K562 (cell line): ENCODE measurements around the gene HMCN2. TPM values are rescaled to one million over a fixed set of nuclear protein-coding genes. Genes with fewer than 3 reads are reported as not detected.

Experiments
- ATAC-seq: fragments of 200-7000 bp; cut with Tn5 transposase; 3 replicates; pipeline ENCODE4 v1.9.1; 2020; ENCODE audit warnings: moderate library complexity
- BruUV-seq: library from RNA; stranded (reverse); fragments of 400-500 nt; replicated peaks from 2 replicates; lab custom pipeline; 2021; lab: Mats Ljungman, UMichigan
- CTCF ChIA-PET: fragments of 300-600 bp; formaldehyde crosslinking; extraction: SDS; loops from one replicate; lab custom pipeline; 2021; ENCODE audit warnings: low intra/inter-chr PET ratio; lab: Yijun Ruan, JAX
- POLR2A ChIA-PET: fragments of 300-600, 350-650 bp; sonication (Branson Sonifier 250); formaldehyde crosslinking; extraction: SDS; loops from one replicate; lab custom pipeline; 2021; ENCODE audit warnings: antibody characterized with exemption, inconsistent platforms; lab: Yijun Ruan, JAX
- DNase-seq, 4 experiments: peaks; one replicate each; pipeline versions ENCODE4 v3.0.0 to v3.0.0-alpha.2; 2011 to 2018; ENCODE audit warnings: low spot score in 3 of 4, mixed read lengths in 3 of 4; ENCODE audit errors: extremely low read depth in 1 of 4
- FAIRE-seq: peaks from 2 replicates; lab custom pipeline; 2011; peaks lifted over from hg19 to GRCh38; lab: Jason Lieb, UNC
- H2AFZ ChIP-seq: 2 replicates; pipeline ENCODE4 v1.6.0; 2011; ENCODE audit warnings: low read depth, low read length, control low read depth, inconsistent platforms
- H3K27ac ChIP-seq: fragments of 200-600 bp; 3 replicates; pipeline ENCODE4 v1.8.0; 2011; ENCODE audit warnings: low read depth, mild to moderate bottlenecking, control low read depth, inconsistent platforms, low read length, moderate library complexity, mixed read lengths; ENCODE audit errors: extremely low read depth
- H3K27me3 ChIP-seq, 2 experiments: fragments of 300-600 bp in 1 of 2; 2 replicates in 1 of 2; 3 replicates in 1 of 2; pipeline versions ENCODE4 v1.6.0 to v1.8.0; 2011; ENCODE audit warnings: inconsistent platforms in 2 of 2, low read length in 2 of 2, mild to moderate bottlenecking in 1 of 2, mixed read lengths in 1 of 2, moderate library complexity in 1 of 2; ENCODE audit not compliant: control insufficient read depth in 2 of 2, insufficient read depth in 2 of 2
- H3K36me3 ChIP-seq: fragments of 300-600 bp; 3 replicates; pipeline ENCODE4 v1.8.0; 2011; ENCODE audit warnings: mild to moderate bottlenecking, low read length, inconsistent platforms; ENCODE audit not compliant: control insufficient read depth, insufficient read depth
- H3K4me1 ChIP-seq, 2 experiments: fragments of 200-600 bp in 1 of 2; replicated peaks in 1 of 2; 2 replicates in 1 of 2; 3 replicates in 1 of 2; pipeline versions ENCODE4 v1.5.1 to v1.8.0; 2011; ENCODE audit warnings: inconsistent platforms in 2 of 2, low read length in 2 of 2, mild to moderate bottlenecking in 1 of 2, mixed read lengths in 1 of 2, moderate library complexity in 1 of 2; ENCODE audit not compliant: control insufficient read depth in 2 of 2, insufficient read depth in 2 of 2
- H3K4me2 ChIP-seq: 2 replicates; pipeline ENCODE4 v1.6.1; 2011; ENCODE audit warnings: low read length, control low read depth, inconsistent platforms, mixed read lengths; ENCODE audit not compliant: insufficient read depth
- H3K4me3 ChIP-seq: fragments of 200-600 bp; sonication (generic), shearing (Covaris generic); 2 replicates; pipeline ENCODE4 v1.5.1; 2016; ENCODE audit warnings: control low read depth, inconsistent platforms
- H3K79me2 ChIP-seq: fragments of 200-600 bp; 3 replicates; pipeline ENCODE4 v1.8.0; 2011; ENCODE audit warnings: low read length, inconsistent platforms; ENCODE audit not compliant: control insufficient read depth, insufficient read depth
- H3K9ac ChIP-seq, 2 experiments: 2 replicates each; pipeline versions ENCODE4 v1.6.0 to v1.6.1; 2011; ENCODE audit warnings: low read depth in 2 of 2, low read length in 2 of 2, control low read depth in 1 of 2, inconsistent platforms in 1 of 2, mild to moderate bottlenecking in 1 of 2, mixed read lengths in 1 of 2; ENCODE audit not compliant: insufficient read depth in 1 of 2
- H3K9me1 ChIP-seq: one replicate; pipeline ENCODE4 v1.6.0; 2011; ENCODE audit warnings: inconsistent platforms, mild to moderate bottlenecking, low read length, moderate library complexity; ENCODE audit not compliant: control insufficient read depth, insufficient read depth
- H3K9me3 ChIP-seq: replicated peaks from 2 replicates; pipeline ENCODE4 v1.5.1; 2011; ENCODE audit warnings: low read depth, low read length, inconsistent platforms; ENCODE audit not compliant: control insufficient read depth, insufficient read depth
- H4K20me1 ChIP-seq: replicated peaks from 2 replicates; pipeline ENCODE4 v1.6.1; 2011; ENCODE audit warnings: low read length, inconsistent platforms, mixed read lengths; ENCODE audit not compliant: control insufficient read depth, insufficient read depth
- FOXP1 ChIP-seq: sonication (generic); formaldehyde crosslinking; IDR thresholded peaks from 2 replicates; pipeline ENCODE4 v1.8.0; 2022; ENCODE audit warnings: mild to moderate bottlenecking, missing genetic modification reagents
- RHOXF2B ChIP-seq: fragments of 250-450 bp; sonication (Bioruptor Pico); conservative IDR thresholded peaks from 2 replicates; pipeline ENCODE4 v1.5.1; 2021
- WGBS: fragments of 100-300 bp; shearing (Covaris generic); methylation state at CpG from one replicate; pipeline ENCODE4 v1.1.6; 2016; ENCODE audit warnings: low coverage, mixed read lengths; ENCODE audit not compliant: insufficient coverage; ENCODE audit errors: missing lambda C conversion rate; 5-methylcytosine and 5-hydroxymethylcytosine counted together
- in situ Hi-C: fragments of 300-500 bp; cut with MboI; formaldehyde crosslinking; loops from 4 replicates; pipeline ENCODE4 v1.15.0; 2018; ENCODE audit warnings: inconsistent platforms, mixed read lengths
- intact Hi-C: fragments of 100-400 bp; cut with micrococcal nuclease; formaldehyde crosslinking; loops from 2 replicates; pipeline ENCODE4 v1.14.2; 2022
- polyA plus RNA-seq, 8 experiments: library from polyadenylated mRNA; depleted of rRNA in 4 of 8; stranded (reverse) in 5 of 8; unstranded in 3 of 8; fragments of >200 nt; fragmentation: Nextera tagmentation in 2 of 8; fragmentation: Illumina TruSeq in 1 of 8; extraction: Ambion mirVana in 2 of 8; extraction: Trizol in 1 of 8; gene quantifications; 2 replicates each; pipeline versions ENCODE4 v1.2.1 to v1.2.3, GENCODE V29; 2011 to 2014; ENCODE audit warnings: inconsistent platforms in 1 of 8, missing spikeins in 1 of 8
- total RNA-seq, 7 experiments: library from RNA; depleted of rRNA in 6 of 7; stranded (reverse); fragments of >200 nt in 6 of 7; fragmentation: Illumina TruSeq in 2 of 7; extraction: Trizol in 2 of 7; gene quantifications; 2 replicates each; pipeline versions ENCODE4 v1.2.1 to v1.2.3, GENCODE V29; 2011 to 2021; ENCODE audit warnings: low replicate concordance in 1 of 7
- TF ChIP-seq, protein P1 (sequence below), 2 experiments: fragments of 450-650 bp in 1 of 2; IDR thresholded peaks; 2 replicates each; pipeline ENCODE4 v1.6.1; 2011 to 2017; ENCODE audit warnings: low read depth in 2 of 2, antibody characterized with exemption in 1 of 2, borderline replicate concordance in 1 of 2, low read length in 1 of 2, mild to moderate bottlenecking in 1 of 2, mixed read lengths in 1 of 2; ENCODE audit not compliant: control insufficient read depth in 1 of 2
- TF ChIP-seq, protein P2 (sequence below): sonication (generic); formaldehyde crosslinking; IDR thresholded peaks from 2 replicates; pipeline ENCODE4 v1.8.0; 2022; ENCODE audit warnings: mild to moderate bottlenecking, low read depth, missing genetic modification reagents

Gene HMCN2
- total and polyA plus RNA-seq, 9 of the 15 experiments (the other 6 are each of a cell fraction or from before 2014, with no cell fraction given), result 0.01 TPM; not detected in 8

DNA sequence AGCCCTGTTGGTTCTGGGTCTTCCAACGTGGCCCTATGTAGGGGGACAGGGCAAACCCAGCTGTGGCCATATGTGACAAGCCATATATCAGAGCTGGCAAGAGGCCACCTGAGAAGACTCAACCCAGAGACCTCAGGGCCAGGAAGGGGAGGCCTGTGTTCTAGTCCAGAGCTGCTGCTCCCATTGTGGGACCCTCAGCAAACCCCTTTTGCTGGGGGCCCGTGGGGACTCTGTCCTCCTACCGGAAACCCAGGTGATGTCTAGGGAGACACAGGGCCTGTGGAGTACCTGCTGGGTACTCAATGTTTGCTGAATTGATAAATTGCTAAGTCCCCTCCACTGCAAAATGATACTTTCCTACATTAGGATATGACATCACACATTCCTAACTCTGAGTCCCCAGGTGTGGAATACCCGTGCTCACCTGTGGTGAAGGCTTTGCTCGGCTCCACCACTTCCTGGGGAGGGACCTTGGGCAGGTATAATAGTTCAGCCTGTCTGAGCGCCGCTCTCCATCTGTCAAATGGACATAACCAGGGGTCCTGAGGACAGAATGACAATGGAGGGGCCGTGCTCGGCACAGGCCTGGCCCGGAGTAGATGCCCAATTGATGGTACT lies 140.8 kb downstream of the HMCN2 start:
- H3K4me3 ChIP-seq, result no peak overlapping the region
- H3K9me1 ChIP-seq, result no peaks in the 10 kb centered on the region
- H3K9ac ChIP-seq, result no peak overlapping the region
- no peaks in the 10 kb centered on the region for H3K9me3 ChIP-seq
- peaks cover 29 to 88% of the 10 kb centered on the region in 2 experiments for H3K27me3 ChIP-seq
- no peak overlapping the region for H3K27ac ChIP-seq
- no peaks in the 10 kb centered on the region for H3K79me2 ChIP-seq
- no peak overlapping the region for H2AFZ ChIP-seq
- DNase-seq (no peak), FAIRE-seq (no peak), ATAC-seq (no peak)
- no peak overlapping the region for H3K4me2 ChIP-seq
- CTCF ChIA-PET, result interaction anchor here (0.7 kb wide), 1 partner anchor 326 kb away, joined by 3 read pairs; no protein-coding TSS in a partner anchor
- H4K20me1 ChIP-seq, result peaks cover 4% of the 10 kb centered on the region; the same call in 1 of the 2 replicates
- in situ Hi-C loops, result no loop called here
- H3K36me3 ChIP-seq, result no peaks in the 10 kb centered on the region
- H3K4me1 ChIP-seq, result no peaks in the 10 kb centered on the region
- 2% methylated on average over 10 of the region's 10 CpGs for WGBS
- POLR2A ChIA-PET, result interaction anchor here (0.7 kb wide), 1 partner anchor 269 kb away, joined by 3 read pairs; no protein-coding TSS in a partner anchor
- TF ChIP-seq, protein P1, sequence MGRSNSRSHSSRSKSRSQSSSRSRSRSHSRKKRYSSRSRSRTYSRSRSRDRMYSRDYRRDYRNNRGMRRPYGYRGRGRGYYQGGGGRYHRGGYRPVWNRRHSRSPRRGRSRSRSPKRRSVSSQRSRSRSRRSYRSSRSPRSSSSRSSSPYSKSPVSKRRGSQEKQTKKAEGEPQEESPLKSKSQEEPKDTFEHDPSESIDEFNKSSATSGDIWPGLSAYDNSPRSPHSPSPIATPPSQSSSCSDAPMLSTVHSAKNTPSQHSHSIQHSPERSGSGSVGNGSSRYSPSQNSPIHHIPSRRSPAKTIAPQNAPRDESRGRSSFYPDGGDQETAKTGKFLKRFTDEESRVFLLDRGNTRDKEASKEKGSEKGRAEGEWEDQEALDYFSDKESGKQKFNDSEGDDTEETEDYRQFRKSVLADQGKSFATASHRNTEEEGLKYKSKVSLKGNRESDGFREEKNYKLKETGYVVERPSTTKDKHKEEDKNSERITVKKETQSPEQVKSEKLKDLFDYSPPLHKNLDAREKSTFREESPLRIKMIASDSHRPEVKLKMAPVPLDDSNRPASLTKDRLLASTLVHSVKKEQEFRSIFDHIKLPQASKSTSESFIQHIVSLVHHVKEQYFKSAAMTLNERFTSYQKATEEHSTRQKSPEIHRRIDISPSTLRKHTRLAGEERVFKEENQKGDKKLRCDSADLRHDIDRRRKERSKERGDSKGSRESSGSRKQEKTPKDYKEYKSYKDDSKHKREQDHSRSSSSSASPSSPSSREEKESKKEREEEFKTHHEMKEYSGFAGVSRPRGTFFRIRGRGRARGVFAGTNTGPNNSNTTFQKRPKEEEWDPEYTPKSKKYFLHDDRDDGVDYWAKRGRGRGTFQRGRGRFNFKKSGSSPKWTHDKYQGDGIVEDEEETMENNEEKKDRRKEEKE (IDR thresholded peaks at IDR 0.05; ENCODE audit: borderline replicate concordance in 1 of 2, control insufficient read depth in 1 of 2, low read depth in 2 of 2, low read length in 1 of 2), result no peak
- TF ChIP-seq, protein P2, sequence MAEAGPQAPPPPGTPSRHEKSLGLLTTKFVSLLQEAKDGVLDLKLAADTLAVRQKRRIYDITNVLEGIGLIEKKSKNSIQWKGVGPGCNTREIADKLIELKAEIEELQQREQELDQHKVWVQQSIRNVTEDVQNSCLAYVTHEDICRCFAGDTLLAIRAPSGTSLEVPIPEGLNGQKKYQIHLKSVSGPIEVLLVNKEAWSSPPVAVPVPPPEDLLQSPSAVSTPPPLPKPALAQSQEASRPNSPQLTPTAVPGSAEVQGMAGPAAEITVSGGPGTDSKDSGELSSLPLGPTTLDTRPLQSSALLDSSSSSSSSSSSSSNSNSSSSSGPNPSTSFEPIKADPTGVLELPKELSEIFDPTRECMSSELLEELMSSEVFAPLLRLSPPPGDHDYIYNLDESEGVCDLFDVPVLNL (CRISPR knock-in tag), result no peak
- TF ChIP-seq FOXP1 (CRISPR knock-in tag) (no peak), RHOXF2B (CRISPR knock-in tag) (no peak)
- intact Hi-C loops, result no loop called here
- BruUV-seq, result no TSS peak
